ENCODE data around the gene CDH23.
A peak's percentile ranks its signal among the peaks of the same experiment; 100 is the strongest.

CDH23 gene

DNA sequence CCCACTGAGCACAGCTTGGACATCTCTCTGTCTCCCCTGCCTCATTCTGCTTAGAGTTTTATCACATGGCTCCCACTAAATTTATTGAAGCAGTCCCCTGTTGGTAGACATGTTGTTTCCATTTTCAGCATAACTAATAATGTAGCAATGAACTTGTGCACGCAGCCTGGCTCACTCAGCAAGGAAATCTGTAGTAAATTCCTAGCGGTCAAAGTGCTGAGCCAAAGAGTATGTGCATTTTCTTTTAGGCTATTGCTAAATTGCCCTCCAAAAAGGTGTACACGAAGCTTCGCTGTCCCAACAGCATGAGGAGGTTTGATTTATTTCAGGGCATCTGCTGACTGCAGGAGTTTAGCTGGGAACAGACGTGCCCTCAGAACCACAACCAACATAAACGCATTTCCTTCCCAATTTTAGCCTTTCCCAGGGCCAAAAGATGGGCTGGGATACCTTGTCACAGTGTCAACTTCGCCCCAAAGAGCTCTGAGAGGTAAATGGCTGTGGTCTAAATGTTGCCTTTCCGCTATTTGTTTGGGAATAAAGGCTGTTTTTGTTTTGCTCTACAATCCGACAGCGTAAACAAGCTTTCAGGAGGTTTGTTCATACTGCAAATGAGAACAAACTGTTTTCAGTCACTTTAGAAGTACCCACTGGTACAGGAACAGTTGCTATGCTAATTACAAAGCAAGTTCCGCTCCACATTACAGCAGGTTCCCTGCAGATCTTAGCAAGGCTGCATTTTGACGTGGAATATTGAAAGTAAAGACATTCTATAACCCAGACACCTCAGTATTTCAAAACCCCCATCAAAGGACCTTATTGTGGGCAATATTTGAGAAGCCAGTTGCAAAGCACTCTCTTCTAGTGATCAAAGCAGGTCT lies 359.8 kb downstream of the CDH23 start:
- DNase-seq (ENCODE audit: low read depth in 2 of 2), result no peak

DNA sequence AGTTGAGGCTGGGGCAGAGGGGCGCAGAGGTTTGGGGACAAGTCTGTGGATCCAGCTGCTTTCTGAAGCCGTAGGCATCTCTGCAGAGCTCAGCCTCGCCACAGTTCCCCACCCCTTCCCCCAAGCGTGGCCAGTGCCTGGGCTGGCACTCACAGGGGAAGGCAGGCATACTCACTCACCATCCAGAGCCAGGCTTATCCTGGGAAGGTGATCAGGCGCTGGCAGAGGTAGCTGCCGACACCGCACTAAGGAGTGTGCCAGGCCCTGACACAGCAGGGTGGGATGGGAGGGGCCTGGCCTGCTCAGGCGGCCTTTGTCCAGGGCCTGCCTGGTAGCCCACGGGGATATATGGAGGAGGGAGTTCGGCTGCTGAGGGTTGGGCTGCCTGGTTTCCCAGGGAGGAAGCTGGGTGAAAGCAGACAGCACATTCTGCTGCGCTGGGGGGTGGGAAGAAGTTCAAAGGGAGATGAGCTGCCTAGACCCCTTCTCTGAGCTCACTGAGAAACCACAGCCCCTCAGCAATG lies 360.7 kb downstream of the CDH23 start:
- no peak for DNase-seq (ENCODE audit: low read depth in 2 of 2)

DNA sequence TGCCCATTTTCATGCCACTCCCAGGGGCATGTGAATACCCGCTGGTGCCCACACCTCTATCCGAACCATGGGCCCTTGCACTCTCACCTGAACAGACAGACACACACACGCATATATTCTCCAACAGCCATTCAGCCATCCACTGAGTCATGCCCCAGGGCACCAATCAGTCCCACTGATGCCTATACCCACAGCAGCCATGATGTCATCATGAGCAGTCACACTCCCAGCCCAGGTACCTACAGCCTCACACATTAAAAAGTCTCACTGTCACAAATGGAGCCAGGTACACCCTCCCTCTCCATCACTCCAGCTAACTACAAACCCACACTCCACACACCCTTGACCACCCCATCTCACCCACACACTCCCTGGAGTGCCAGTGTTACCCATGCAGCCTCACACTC lies 364.4 kb downstream of the CDH23 start:
- no peak for DNase-seq (ENCODE audit: low read depth in 2 of 2)

DNA sequence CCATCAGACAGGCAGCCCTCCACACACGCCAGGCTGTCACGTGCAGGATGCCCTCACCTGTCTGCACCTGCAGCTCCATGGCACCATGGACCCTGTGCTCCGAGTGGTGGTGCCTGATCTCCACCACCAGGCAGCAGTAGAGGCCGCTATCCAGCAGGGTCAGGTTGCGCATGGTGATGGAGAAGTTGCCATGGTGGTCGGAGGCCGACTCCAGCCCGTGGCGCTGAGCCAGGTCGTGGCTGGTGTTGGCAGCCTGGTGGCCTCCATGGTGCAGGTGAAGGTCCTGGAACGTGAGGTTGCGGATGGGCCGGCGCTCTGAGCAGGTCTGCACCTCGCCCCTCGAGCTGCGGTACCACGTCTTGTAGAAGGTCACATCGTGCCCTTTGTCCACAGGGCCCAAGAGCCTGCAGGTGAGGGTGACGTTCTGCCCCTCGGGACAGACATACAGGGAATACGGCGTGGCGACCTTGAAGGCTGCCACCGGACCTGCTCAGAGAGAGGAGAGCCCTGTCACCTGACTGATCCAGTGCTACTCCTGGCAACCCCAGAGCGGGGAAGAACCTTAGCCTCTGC lies 364.9 kb downstream of the CDH23 start:
- no peak for DNase-seq (ENCODE audit: low read depth in 2 of 2)

DNA sequence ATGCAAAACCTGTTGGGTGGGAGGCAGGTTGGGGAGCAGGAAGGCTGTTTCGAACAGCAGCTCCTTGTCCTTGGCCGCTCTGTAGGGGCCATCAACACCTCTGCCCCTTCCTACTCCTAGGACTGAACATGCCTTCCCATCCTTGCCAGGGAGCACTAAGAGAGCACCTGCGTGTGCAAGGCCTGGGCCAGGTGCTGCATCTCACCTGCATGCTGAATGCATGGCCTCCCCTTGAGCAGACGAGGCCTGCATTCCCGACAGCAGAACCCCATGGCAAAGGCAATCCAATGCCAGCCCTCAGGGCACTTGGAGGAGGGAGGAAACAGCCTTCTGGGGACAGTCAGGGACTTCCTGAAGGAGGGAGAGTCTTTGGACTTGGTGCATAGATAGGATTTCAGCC lies 365.6 kb downstream of the CDH23 start:
- DNase-seq (ENCODE audit: low read depth in 2 of 2), result no peak

DNA sequence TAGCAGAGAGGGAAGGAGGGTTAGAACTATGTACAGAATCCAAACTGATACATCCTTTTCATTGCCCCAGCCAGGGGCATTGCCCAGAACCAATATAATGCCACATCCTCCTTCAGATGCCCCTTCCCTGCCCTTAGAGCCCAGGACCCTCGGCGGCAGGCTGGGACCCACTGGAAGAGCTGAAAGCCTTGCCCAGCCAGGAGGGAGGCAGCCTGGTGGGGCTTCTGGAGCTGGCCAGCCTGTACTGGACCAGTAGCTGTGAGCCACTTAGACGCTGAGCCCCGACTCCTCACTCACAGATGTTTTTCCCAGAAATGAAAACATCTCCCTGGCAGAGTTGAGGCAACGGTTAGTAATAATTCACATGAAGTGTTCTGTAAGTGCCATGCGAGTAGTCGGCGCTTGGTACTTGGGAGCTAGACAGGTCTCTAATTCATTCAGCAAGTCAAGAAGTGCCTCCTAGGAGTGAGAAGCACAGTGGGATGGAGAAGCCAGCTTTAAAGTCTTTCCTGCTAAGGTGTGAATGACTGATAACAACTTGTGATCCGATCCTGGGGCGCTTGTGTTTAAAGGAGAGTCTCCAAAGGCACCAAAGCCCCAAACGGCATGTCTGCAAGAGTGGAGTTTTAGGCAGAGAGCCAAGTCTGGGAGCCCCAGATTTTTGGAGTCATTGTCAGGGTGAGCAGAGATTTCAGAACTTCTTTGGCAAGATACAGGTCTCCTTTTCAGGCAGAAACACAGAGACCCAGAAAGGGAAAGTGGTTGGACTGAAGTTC lies 366.8 kb downstream of the CDH23 start:
- DNase-seq (ENCODE audit: low read depth in 2 of 2), result no peak

DNA sequence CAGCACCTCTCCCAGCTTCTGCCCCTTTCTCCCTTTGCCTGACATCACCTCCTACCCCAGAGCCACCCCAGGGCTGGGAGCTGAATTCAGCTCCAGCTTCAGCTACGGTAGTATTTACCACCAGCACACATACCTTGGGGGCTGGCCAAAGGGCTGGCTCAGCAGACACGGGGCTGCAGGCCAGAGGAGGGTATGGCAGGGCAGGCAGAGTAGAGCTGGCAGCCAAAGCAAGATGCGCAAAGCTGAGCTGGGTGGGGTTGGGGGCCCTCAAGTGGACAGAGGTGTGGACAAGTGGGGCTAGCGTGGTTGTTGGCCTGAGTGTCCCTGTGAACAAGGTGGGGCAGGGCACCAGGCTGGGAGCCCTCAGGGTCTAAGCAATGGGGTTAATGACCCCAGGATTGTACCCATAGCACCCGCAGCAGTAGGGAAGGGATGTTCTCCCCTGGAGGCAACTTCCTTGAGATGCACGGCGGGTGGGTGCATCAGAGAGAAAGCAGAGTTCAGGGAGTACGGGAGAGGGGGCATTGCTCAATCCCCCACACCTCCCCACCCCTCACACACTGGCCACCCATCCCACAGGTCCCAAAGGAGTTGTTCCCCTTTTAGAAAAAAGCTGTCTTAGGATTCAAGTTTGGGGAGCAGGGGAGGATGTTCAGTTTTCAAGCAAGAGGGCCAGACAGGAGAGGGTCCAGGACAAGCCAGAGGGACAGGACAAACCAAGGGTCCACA lies 368.6 kb downstream of the CDH23 start:
- no peak for DNase-seq (ENCODE audit: low read depth in 2 of 2)

DNA sequence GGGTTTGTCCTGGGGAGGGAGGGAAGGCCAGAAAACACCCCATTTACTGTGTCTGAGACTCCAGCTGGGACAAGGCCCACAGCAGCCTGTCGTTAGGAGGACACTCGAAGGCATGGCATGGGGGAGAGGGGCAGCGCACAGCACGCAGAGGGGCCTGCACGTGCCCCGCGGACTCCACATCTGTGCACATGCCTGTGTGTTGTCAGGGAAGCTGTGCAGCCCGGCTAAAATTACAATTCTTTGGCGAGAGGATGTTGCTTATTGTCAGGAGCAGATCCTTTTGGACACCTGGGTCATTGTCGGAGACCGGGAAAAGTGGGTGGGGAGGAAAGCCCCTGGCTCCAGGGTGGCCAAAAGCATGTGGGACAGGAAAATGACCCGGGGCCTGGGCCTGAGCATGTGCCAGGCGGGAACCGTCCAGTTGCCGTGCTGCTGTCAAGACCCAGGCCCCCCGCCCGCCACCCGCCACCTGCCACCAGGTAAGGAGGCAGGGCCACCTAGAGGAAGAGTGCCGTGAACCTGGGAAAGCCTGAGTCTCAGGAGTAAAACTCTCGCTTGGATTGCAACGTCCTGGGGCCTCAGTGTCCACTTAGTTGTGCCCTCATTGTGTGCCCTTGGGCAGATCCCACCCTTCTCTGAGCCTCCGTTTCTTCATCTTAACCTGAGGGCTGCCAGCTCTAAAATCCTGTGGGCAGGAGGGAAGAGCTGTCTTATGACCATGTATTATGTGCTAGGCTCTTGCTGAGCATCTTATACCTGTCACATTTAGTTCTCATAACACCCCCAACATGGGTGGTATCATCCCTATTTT lies 369.4 kb downstream of the CDH23 start:
- no peak for DNase-seq (ENCODE audit: low read depth in 2 of 2)

DNA sequence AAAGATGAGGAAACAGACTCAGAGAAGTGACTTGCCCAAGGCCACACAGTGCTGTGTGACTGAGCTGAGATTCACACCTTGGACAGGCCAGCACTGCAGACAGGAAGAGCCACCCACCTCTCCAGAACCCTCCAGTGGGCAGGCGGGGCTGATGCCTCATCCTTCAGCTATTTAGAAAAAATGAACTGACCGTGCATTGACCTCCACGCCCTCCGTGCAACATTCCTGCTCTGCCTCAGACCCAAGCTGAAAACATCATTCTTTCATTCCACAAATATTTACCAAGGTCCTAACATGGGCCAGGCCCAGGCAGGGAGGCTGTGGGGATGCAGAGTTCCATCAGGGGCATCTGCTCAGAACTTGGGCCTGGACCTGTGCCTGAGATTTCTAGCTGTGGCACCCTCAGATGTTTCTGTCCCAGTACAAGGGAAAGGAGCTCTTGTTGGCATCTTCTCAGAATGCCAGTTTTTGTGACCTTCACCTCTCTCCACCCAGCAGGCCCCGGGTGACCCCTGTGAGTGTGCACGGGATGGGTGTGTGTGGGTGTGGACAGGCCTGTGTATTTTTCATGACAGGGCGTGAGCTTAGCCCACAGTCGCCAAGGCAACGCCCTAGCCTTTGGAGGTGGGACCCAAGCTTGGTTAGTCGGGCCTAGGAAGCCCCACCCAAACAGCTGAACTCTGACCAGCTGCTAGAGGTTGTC lies 370.1 kb downstream of the CDH23 start:
- DNase-seq (ENCODE audit: low read depth in 2 of 2), result no peak

DNA sequence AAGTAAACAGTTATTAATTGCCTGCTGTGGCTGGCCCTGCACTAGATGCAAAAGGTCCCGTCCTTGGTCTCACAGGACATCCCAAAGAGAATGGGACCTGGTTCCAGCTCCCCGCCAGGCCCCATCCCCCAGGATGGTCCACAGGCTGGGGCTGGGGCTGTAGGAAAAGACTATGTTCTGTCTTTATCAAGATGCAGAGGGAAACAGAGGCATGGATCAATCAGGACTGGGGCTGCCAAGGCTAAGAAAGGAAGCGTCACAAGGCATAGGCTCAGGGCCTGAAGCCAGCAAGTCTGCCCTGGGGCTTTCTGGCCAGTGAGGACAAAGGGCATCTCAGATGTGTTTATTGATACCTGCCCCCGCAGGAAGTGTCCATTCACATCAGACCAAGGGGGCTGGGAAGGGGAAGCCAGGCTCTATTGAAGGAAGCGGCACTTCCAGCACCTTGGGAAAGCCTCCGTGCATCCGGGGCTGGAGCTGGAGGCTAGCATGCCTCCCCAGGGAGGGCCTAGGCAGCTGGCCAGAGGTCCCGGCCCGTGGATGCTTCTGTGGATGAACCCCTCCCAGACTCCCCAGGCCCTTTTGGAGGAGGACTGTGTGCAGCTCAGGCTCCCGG lies 370.8 kb downstream of the CDH23 start:
- DNase-seq (ENCODE audit: low read depth in 2 of 2), result no peak

DNA sequence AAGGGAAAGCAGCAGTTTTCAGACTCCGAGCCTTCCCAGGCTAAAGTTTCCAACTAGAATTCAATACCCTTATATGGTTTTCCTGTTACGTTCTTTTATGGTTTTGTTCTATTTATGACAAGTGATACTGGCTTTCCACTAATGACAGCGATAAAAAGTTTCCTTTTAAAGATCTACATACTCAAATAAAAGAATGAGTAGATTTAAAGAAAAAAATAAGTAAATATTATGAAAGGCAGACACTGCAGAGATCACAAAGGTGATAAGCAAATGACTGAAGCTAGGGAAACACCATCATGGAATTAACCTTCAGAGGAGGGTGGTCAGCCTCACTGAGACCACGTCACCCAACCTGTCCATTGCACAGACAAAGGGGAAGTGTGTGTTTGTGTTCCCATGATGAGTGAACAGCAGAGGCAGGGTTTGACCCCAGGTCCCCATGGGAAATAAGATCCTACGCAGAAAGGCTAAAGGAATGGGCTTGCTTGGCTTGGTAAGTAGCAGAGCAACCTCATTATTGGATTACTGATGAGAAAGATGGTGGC lies 372.6 kb downstream of the CDH23 start:
- no peak for DNase-seq (ENCODE audit: low read depth in 2 of 2)

DNA sequence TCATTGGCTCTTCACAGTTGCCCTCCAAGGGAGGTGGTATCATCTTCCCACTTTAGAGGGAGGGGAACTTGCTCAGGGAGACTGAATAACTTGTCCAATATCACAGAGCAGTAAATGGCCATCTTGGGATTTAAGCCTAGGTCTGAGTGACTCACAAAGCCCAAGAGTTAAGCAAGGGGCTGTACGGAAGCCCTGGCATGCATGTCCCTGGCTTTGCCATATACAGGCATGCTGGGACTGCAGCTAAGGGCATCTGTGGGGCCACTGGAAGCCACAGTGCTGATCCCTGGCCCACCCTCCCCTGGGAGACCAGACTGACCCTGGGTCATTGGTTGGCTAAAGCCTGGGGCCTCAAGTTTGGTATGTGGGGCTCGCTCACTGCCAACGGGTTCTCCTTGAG lies 373.5 kb downstream of the CDH23 start:
- no peak for DNase-seq (ENCODE audit: low read depth in 2 of 2)

DNA sequence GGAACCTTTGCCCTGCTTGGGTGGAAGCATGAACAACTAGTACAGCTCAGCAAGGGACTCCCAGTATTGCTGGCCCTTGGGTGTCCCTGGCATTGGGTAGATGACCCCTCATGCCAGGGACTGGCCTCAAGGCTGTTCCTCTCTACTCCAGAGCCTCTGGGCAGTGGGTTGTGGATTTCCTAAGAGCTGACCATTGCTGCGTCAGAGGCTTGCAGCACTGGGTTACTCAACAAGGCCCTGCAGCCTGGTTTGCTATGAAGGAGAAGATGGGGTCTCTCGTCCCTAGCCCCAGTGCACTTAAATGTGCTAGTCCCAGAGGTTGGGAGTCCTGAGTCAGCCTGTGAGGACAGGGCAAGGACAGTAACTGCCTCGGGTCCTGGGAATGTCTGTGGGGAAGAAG lies 374.1 kb downstream of the CDH23 start:
- no peak for DNase-seq (ENCODE audit: low read depth in 2 of 2)

DNA sequence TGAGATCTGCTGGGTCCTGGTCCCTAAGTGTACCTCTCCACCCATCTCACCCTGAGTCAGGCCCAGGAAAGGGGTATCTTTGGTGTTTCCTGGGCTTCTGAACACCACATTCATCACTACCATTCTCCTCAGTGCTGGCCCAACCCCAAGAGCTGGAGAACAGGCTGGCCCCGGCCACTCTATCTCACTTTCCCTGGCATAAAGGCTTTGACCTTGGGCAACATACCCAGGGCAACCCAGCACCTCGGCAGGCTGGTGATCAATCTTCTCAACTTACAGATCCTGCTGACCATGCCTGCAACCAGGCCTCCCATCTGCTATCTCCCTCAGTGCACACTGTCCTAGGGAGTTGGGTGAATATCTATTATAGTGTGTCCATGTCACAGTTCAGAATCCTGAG lies 374.5 kb downstream of the CDH23 start:
- no peak for DNase-seq (ENCODE audit: low read depth in 2 of 2)

DNA sequence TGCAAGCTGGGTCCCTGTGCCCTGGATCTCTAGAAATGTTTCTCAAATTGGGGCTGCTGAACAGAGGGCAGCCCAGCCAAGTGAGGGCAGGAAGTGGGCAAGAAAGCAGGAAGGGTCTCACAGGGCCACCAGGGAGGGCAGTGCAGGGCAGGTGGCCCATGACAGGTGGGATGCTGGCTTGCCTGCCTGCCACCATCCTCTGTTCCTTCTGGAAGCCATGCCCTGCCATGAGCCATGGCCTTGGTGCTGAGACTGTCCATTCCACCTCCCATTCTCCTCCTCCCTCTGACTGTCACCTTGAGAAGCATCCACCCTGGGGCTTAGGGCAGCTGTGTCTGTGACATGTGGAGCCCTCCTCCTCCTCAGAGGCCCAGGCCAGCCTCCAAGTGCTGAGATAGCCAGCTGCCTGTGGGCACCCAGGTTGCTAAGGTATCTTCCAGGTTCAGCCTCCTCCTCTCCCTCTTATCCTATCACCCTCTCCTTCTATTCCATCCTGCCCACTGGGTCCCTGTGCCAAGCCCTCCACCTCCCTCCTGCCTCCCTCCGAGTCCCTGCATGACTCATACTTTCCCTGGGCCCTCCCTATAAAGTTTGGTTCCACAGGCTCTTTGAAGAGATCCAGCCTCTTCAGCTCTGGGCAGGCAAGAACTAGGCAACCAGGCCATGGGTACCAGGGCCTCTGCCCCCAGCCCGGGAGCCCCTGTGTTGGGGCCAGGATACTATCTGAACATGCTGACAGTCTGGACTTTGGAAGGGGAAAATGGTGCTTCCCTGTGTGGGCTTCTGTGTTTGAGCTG lies 375.3 kb downstream of the CDH23 start:
- DNase-seq (ENCODE audit: low read depth in 2 of 2), result peak in 1 of 2 donors; percentile 25

DNA sequence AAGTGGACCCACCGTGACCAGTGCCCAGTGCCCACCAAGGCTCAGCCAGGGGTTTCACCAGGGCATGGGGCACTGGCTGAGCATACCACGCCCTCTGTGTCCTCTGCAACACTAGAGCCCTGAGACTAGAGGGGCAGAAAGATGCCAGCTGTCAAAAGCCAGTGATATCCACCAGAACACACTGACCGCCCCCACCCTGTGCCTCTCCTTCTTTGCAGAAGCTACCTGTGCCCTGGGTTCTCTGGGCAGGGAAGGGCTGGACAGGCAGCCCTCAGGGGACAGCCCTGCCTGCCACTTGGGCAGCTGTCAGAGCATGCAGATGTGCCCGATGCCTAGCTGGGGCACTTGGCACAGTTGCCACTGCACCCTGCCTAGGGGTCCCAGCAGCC lies 376.1 kb downstream of the CDH23 start:
- DNase-seq (ENCODE audit: low read depth in 2 of 2), result no peak

DNA sequence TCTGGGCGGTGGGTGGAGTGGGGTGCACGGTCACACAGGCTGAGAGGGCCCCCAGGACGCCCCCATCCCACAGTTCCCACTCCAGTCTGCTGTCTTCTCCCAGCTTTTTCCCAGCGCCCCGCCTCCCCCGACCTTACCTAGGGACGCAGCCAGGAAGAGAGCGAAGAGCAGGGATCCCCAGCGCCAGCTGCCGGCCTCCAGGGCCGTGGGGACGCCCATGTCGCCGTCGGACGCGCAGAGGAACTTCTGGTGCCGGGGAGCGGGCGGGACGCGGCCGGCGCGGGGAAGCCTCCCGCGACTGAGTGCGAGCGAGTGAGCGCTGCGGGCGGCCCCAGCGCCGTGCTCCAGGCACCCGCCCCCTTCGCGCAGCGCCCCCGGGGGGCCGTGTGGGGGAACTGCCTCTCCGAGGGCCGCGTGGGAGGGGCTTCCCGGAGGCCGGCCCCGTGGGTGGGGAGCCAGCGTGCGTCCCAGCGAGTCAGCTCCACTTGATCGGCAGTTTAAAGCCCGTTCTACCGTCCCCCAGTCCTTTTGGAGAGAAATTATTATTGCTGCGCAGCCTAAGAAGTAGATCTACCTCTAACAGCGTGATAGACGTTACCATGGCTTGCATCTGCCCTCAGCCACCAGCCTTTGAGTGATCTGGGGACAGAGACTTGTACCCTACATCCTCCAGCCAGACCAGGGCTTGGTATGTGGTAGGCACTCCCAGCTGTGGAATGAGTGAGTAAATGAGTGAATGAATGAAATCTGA lies 376.7 kb downstream of the CDH23 start, which contains the start of gene VSIR:
Gene VSIR (minus strand): TSS at position 300 of the 751 bp plus-strand sequence. CDS start 81 bp downstream, at position 219.
- DNase-seq (ENCODE audit: low read depth in 2 of 2), result peak; percentile 90 to 97
